ENCODE measurements around the gene AKAP13. TPM values are rescaled to one million over a fixed set of nuclear protein-coding genes. Genes with fewer than 3 reads are reported as not detected.
"Not testable (repeated sequence)": the region's sequence is repeated elsewhere in the genome, so short reads cannot be mapped to it uniquely, and the experiment has no call there.

Gene AKAP13
- polyA plus RNA-seq, 2 donors, result 27.6 to 35.7 TPM

DNA sequence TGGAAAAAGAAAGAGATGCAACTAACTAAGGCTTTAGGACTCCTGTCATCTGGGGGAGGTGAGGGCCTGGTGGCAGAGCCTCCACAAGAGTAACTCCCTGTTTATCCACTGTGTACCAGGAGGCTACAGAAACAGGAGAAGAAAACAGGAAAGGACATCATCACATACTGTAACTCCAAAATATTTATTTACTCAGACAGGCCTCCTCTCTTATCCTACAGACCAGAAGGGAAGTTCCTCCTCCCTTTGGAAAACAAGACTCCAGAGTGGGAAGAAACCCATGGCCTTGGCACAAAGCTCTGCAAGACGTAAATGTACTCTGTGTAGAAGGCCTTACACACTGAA is 40.1 kb upstream of the AKAP13 start:
- WGBS, 2 donors, result 76 to 78% methylated on average over 1 of the region's 1 CpG
- H3K4me3 ChIP-seq (ENCODE audit: low read depth in 1 of 2, low read length in 2 of 2), result no peak overlapping the region
- H3K36me3 ChIP-seq (ENCODE audit: control insufficient read depth in 2 of 2, insufficient read depth in 2 of 2, low read length in 1 of 2), result no peaks in the 10 kb centered on the region
- H3K4me1 ChIP-seq (ENCODE audit: control insufficient read depth in 2 of 2, insufficient read depth in 2 of 2, low read length in 1 of 2), result no peaks in the 10 kb centered on the region
- H3K27ac ChIP-seq (ENCODE audit: low read depth in 2 of 2, low read length in 1 of 2), result no peak overlapping the region
- H3K9me3 ChIP-seq (ENCODE audit: control insufficient read depth in 2 of 2, insufficient read depth in 1 of 2, low read depth in 1 of 2, low read length in 1 of 2), result no peaks in the 10 kb centered on the region
- no peaks in the 10 kb centered on the region for H3K27me3 ChIP-seq (ENCODE audit: control insufficient read depth in 1 of 2, insufficient read depth in 2 of 2, low read length in 2 of 2)

DNA sequence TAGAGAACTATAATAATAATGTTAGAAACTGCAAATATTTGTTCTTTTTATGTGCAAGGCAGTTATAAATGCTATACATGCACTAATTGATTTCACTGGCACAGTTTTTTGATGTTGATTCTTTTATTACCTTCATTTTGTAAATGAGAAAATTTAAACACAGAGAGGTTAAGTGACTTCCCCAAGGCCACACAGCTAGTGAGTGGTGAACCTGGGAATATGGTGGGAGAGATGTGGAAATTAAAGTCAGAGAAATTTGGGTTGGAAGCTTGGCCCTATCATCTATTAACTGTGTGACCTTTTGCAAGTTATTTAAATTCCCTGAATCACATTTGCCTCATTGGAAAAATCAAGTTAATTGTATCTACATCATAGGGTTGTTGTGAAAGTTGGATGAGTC is 39.6 kb upstream of the AKAP13 start:
- Histone ChIP-seq H3K27ac (ENCODE audit: low read depth in 2 of 2, low read length in 1 of 2) (no peak overlapping the region), H3K4me1 (ENCODE audit: control insufficient read depth in 2 of 2, insufficient read depth in 2 of 2, low read length in 1 of 2) (no peaks in the 10 kb centered on the region), H3K36me3 (ENCODE audit: control insufficient read depth in 2 of 2, insufficient read depth in 2 of 2, low read length in 1 of 2) (no peaks in the 10 kb centered on the region), H3K4me3 (ENCODE audit: low read depth in 1 of 2, low read length in 2 of 2) (no peak overlapping the region), H3K9me3 (ENCODE audit: control insufficient read depth in 2 of 2, insufficient read depth in 1 of 2, low read depth in 1 of 2, low read length in 1 of 2) (no peaks in the 10 kb centered on the region), H3K27me3 (ENCODE audit: control insufficient read depth in 1 of 2, insufficient read depth in 2 of 2, low read length in 2 of 2) (no peaks in the 10 kb centered on the region)

DNA sequence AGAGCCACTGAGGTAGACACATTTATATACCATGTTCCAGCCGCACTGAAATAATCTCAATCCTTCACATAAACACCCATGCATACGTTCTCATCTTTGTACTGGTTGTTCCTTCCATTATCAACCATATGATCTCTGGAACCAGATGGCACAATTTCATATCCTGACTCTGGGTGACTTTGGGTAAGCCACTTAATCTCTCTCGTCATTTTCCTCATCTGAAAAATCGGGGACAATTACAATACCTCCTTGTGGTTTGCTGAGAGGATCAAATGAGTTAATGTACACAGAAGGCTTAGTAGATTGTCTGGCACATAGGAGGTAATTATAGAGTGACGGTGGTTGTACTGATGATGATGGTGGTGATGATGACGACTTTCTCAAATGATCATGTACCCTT is 38.2 kb upstream of the AKAP13 start:
- H3K4me1 ChIP-seq (ENCODE audit: control insufficient read depth in 2 of 2, insufficient read depth in 2 of 2, low read length in 1 of 2); H3K27ac ChIP-seq (ENCODE audit: low read depth in 2 of 2, low read length in 1 of 2); H3K27me3 ChIP-seq (ENCODE audit: control insufficient read depth in 1 of 2, insufficient read depth in 2 of 2, low read length in 2 of 2); H3K4me3 ChIP-seq (ENCODE audit: low read depth in 1 of 2, low read length in 2 of 2); H3K36me3 ChIP-seq (ENCODE audit: control insufficient read depth in 2 of 2, insufficient read depth in 2 of 2, low read length in 1 of 2); H3K9me3 ChIP-seq (ENCODE audit: control insufficient read depth in 2 of 2, insufficient read depth in 1 of 2, low read depth in 1 of 2, low read length in 1 of 2): not testable (repeated sequence)
- WGBS, 2 donors, result 84 to 85% methylated on average over 6 of the region's 6 CpGs

DNA sequence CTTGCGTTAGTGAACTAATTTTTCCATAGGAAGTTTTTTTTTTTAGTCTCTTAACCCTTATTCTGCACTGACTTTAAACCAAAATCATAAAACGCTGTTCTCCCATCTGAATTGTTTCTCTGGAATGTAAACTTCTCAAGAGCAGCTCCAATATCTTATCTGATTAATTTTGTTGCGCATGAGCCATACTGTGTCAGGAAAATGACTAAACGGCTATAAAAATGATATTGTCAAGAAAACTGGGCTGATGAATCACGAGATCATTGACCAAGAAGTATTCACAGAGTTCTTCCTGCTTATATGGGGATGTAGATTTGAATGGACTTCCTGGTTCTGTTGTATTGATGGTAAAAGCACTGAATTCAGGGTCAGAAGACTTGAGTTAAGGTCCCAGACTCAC is 37.0 kb upstream of the AKAP13 start:
- H3K27me3 ChIP-seq (ENCODE audit: control insufficient read depth in 1 of 2, insufficient read depth in 2 of 2, low read length in 2 of 2); H3K36me3 ChIP-seq (ENCODE audit: control insufficient read depth in 2 of 2, insufficient read depth in 2 of 2, low read length in 1 of 2); H3K4me1 ChIP-seq (ENCODE audit: control insufficient read depth in 2 of 2, insufficient read depth in 2 of 2, low read length in 1 of 2); H3K27ac ChIP-seq (ENCODE audit: low read depth in 2 of 2, low read length in 1 of 2); H3K4me3 ChIP-seq (ENCODE audit: low read depth in 1 of 2, low read length in 2 of 2); H3K9me3 ChIP-seq (ENCODE audit: control insufficient read depth in 2 of 2, insufficient read depth in 1 of 2, low read depth in 1 of 2, low read length in 1 of 2): not testable (repeated sequence)
- 41 to 47% methylated on average over 5 of the region's 5 CpGs for WGBS, 2 donors

DNA sequence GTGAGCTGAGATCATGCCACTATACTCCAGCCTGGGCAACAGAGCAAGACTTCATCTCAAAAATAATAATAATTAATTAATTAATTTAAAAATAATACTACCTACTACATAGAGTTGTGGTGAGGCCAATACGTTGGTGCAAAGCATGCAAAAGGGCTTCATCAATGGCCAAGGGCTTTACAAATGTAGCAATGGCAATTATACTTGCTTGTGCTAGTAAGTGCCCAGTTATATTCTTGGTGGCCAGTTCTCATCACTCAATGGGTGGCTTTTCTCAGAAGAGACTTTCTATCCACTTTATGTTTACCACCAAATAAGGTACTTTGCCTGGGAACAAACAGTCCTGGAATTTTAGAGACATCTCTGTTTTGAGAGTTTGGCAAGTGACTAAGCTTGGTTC is 36.2 kb upstream of the AKAP13 start:
- not testable (repeated sequence) for H3K27me3 ChIP-seq (ENCODE audit: control insufficient read depth in 1 of 2, insufficient read depth in 2 of 2, low read length in 2 of 2); H3K36me3 ChIP-seq (ENCODE audit: control insufficient read depth in 2 of 2, insufficient read depth in 2 of 2, low read length in 1 of 2); H3K4me3 ChIP-seq (ENCODE audit: low read depth in 1 of 2, low read length in 2 of 2); H3K9me3 ChIP-seq (ENCODE audit: control insufficient read depth in 2 of 2, insufficient read depth in 1 of 2, low read depth in 1 of 2, low read length in 1 of 2); H3K4me1 ChIP-seq (ENCODE audit: control insufficient read depth in 2 of 2, insufficient read depth in 2 of 2, low read length in 1 of 2)
- H3K27ac ChIP-seq (ENCODE audit: low read depth in 2 of 2, low read length in 1 of 2), result peak overlapping the region; percentile 49 to 77
- 61 to 76% methylated on average over 1 of the region's 1 CpG for WGBS, 2 donors

DNA sequence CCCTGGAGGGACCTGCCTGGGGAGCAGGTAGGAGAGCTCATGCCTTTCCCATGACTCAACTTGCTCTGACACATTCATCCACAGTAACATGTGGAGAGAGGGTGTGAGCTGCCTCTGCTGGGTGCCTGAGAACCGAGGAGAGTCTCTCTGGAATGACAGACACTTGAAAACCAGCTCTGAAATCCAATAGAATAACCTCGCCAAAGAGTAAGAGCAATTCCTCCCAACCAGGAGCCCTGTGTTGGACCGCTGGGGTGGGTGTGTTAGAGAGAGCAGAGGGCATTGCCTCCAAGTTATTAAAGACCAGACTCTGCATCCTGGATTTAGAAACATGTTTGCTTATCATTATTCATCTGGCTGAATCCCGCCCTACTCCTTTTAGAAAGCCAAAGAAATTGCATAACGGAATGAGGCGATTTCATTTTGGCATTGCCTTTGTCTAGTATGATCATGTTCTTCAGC is 35.7 kb upstream of the AKAP13 start:
- H3K4me1 ChIP-seq (ENCODE audit: control insufficient read depth in 2 of 2, insufficient read depth in 2 of 2, low read length in 1 of 2); H3K27me3 ChIP-seq (ENCODE audit: control insufficient read depth in 1 of 2, insufficient read depth in 2 of 2, low read length in 2 of 2); H3K36me3 ChIP-seq (ENCODE audit: control insufficient read depth in 2 of 2, insufficient read depth in 2 of 2, low read length in 1 of 2); H3K4me3 ChIP-seq (ENCODE audit: low read depth in 1 of 2, low read length in 2 of 2); H3K9me3 ChIP-seq (ENCODE audit: control insufficient read depth in 2 of 2, insufficient read depth in 1 of 2, low read depth in 1 of 2, low read length in 1 of 2): not testable (repeated sequence)
- peak overlapping the region; percentile 65 to 69 for H3K27ac ChIP-seq (ENCODE audit: low read depth in 2 of 2, low read length in 1 of 2)
- WGBS, 2 donors, result 33 to 38% methylated on average over 6 of the region's 6 CpGs

DNA sequence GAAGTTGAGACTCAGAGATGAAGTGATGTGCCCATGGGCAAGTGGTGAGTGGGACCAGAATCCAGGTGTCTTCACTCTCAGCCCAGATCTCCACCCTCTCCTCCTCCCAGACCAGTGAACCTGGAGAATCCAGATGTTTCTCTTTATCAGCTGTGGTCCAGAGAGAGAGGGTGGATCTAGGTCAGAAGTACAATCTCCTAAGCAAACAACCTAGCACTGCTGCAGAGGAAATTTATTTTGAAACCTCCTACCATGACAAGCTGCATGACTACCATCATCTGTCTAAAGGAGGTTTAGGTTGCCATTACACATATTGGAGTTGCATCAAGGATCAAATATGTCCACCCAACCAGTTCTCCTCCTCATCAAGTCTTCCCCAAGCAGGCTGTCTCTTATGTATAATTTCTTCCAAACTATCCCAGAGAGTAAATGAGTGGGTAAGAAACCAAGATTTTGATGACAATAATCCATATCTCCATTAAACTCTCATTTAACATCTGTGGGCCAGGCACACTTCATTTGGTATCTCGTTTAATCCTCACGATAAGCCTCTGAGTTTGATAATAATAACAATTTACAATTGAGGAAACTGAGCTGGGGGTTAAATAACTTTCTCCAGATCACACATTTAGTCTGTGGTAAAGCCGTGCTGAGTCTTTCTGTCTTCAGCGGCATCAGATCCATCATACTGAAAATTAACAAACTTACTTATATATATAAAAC is 35.0 kb upstream of the AKAP13 start:
- peak overlapping the region; percentile 60 to 68 for H3K27ac ChIP-seq (ENCODE audit: low read depth in 2 of 2, low read length in 1 of 2)
- not testable (repeated sequence) for H3K4me3 ChIP-seq (ENCODE audit: low read depth in 1 of 2, low read length in 2 of 2); H3K9me3 ChIP-seq (ENCODE audit: control insufficient read depth in 2 of 2, insufficient read depth in 1 of 2, low read depth in 1 of 2, low read length in 1 of 2); H3K27me3 ChIP-seq (ENCODE audit: control insufficient read depth in 1 of 2, insufficient read depth in 2 of 2, low read length in 2 of 2); H3K36me3 ChIP-seq (ENCODE audit: control insufficient read depth in 2 of 2, insufficient read depth in 2 of 2, low read length in 1 of 2); H3K4me1 ChIP-seq (ENCODE audit: control insufficient read depth in 2 of 2, insufficient read depth in 2 of 2, low read length in 1 of 2)
- WGBS, 2 donors, result 73 to 75% methylated on average over 4 of the region's 4 CpGs

DNA sequence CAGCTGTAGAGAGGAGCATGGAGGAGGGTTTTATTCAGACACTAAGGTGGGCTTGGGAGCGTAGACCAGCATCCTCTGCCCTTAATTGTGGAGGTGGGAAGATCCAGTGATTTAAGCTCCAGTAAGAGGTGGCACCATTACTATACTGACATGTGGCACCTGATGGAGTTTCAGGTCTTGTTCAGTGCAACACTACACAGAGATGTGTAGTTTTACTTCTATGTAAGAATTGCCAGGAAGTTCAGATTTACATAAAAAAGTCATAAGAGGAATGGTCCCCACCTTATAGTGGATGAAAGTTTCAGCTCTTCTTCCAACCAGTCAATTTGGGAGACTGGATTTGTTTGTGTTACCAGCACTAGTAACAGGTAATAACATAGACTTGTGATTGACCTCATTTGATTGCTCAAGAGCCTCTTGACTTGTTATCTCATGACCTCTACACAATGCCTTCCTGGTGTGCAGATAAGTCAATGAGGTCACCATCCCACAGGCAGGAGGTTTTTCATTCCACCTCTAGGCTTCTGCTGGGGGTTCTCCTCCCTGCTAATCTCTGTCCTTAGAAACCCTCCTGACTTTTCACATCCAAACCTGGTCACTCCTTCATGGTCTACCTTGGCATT is 33.8 kb upstream of the AKAP13 start:
- WGBS, 2 donors, result 93 to 95% methylated on average over 1 of the region's 1 CpG
- H3K27me3 ChIP-seq (ENCODE audit: control insufficient read depth in 1 of 2, insufficient read depth in 2 of 2, low read length in 2 of 2); H3K27ac ChIP-seq (ENCODE audit: low read depth in 2 of 2, low read length in 1 of 2); H3K4me1 ChIP-seq (ENCODE audit: control insufficient read depth in 2 of 2, insufficient read depth in 2 of 2, low read length in 1 of 2); H3K36me3 ChIP-seq (ENCODE audit: control insufficient read depth in 2 of 2, insufficient read depth in 2 of 2, low read length in 1 of 2); H3K4me3 ChIP-seq (ENCODE audit: low read depth in 1 of 2, low read length in 2 of 2); H3K9me3 ChIP-seq (ENCODE audit: control insufficient read depth in 2 of 2, insufficient read depth in 1 of 2, low read depth in 1 of 2, low read length in 1 of 2): not testable (repeated sequence)

DNA sequence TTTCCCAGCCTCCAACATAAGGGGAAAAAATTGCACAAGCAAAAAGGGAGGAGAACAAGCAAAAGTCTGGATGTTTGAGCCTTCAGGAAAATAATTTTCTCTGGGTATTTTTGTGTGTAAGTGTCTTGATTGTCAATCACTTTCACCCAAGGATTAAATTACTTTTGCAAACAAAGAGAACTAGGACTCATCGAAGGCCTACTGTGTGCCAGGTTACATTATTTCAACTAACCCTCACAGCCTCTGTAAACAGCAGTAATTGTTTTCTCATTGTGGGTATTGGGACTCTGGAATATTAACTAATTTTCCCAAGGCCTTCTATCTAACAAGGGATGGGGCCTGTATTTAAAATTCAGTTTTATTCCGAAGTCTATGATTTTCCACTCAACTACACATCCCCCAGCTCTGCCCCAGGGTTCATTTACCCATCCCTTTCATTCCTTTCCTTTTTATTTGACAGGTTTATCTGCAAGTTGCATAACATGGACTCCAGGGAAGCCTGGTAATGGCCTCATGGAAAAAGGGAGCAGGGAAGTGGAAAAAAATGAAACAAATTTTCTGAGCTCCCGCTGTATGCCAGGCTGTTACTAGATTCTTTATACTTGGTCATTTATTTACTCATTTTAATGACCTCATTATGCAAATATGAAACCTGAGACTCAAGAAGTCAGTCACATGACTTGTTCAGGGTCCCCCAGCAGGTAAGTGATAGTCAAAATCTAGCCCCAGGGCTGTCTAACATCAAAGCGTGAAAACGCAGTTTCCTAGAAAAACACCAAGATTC is 32.9 kb upstream of the AKAP13 start:
- 73 to 93% methylated on average over 5 of the region's 5 CpGs for whole genome bisulfite sequencing, 2 donors
- H3K36me3 ChIP-seq (ENCODE audit: control insufficient read depth in 2 of 2, insufficient read depth in 2 of 2, low read length in 1 of 2); H3K9me3 ChIP-seq (ENCODE audit: control insufficient read depth in 2 of 2, insufficient read depth in 1 of 2, low read depth in 1 of 2, low read length in 1 of 2); H3K27me3 ChIP-seq (ENCODE audit: control insufficient read depth in 1 of 2, insufficient read depth in 2 of 2, low read length in 2 of 2); H3K4me3 ChIP-seq (ENCODE audit: low read depth in 1 of 2, low read length in 2 of 2); H3K27ac ChIP-seq (ENCODE audit: low read depth in 2 of 2, low read length in 1 of 2); H3K4me1 ChIP-seq (ENCODE audit: control insufficient read depth in 2 of 2, insufficient read depth in 2 of 2, low read length in 1 of 2): not testable (repeated sequence)

Measured in esophagus (tissue), 2 donors.